Fibroblast of skin of right biceps (primary cell): Measurements from ENCODE around the gene WIZ.
"Not testable (repeated sequence)": the region's sequence is repeated elsewhere in the genome, so short reads cannot be mapped to it uniquely, and the experiment has no call there.

Experiments used
- DNase-seq: peaks from one replicate; pipeline ENCODE4 v3.0.0-alpha.2; 2013

WIZ gene

DNA sequence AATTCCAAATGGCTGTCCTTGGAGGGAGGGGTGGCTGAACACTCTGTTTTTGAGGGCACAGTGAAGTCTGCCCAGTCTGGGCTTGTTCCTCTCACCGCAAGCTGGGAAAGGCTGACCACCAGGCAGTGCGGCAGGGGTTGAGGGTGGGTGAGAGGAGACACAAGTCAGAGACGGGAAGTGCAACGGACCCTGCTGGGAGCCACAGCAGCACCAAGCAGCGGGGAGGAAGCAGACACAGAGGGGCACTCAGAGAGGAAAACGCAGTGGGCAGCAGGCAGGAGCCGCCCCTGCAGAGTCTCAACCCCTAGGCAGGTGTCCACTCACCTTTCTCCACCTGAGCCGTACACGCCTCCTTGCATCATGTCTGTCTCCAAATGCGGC is 46.6 kb downstream of the WIZ start:
- no peak for DNase-seq

DNA sequence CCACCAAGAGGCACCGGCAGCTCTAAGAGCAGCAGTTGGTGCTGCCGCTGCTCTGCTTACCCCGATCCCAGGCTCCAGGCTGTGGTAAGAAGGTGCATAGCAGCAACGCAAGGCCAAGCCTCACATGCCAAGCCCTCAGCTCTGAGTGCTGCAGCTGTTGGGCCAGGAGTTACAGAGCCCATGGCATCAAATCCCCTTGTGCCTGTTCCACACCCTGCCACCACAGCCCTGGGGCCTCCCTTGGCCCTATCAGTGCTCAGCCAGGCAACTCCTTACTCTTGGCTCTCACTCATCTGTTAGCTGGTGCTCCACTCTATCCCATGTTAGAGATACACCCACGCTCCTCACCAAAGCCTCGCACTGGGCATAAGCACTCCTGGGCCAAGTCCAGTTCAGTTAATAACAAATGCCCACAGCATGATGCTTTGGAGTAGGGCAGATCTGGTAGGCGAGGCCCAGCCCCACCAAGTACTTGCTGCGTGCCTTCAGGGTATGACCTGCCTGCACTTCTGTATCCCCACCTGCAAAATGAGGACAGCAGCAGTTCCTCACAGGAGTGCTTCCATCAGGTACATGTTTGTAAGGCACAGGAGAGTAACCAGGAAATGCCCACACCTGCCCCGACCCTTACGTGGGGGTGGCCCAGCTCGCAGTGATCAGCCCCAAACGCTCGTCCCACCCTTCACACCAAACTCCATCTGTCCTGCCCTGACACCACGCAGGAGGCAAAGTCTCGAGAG is 47.2 kb downstream of the WIZ start:
- no peak for DNase-seq

DNA sequence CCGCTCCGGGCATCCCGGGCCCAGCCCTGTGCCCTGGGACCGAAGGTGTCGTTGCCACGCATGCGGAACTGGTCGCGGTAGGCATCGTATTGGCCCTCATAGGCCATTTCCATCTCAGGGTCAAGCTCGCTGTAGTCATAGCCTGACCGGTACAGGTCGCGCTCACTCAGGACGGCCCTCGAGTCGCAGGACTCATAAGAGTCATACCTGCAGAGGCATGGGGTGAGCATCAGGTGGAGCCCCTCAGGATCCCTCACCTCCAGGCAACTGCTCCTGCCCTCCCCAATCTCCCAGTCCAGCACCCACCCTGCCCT is 48.4 kb downstream of the WIZ start:
- DNase-seq: no peak

- DNase-seq: no peak
Measured at GRCh38 chr19:15400521-15401396, 49.0 kb downstream of the WIZ start.

DNA sequence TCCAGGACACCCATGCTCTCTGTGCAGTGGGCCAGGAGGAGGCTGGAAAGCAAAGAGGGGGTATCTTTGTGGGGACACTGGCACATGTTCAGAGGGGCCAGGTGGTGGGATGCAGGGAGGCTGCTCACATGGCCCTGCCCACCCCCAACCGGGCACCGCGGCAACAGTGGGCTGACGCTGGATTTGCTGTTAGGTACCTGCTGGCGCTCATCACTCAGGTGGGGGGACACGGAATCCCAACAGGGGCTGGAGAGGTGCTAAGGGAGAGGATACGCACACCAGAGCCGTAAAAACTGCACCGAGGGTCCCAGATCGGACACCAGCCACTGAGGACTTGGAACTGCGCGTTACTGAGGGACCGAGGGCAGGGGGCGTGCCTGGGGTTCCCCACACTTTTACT is 50.1 kb downstream of the WIZ start:
- DNase-seq: no peak

DNA sequence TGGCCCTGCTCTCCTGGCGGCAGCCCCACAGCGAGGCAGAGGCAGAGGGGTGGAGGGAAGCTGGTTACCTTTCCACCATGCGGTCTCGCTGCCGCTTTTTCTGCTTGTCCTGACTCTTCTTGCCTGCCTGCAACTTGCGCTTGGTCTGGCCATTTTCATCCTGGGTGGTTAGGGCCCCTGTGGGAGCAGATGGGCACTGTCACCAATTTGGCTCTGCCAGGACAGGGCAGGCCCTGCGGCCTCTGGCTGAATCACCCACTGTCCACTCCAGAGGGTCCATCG is 50.6 kb downstream of the WIZ start:
- no peak for DNase-seq

GRCh38 chr19:15398501-15399233 is 51.1 kb downstream of the WIZ start:
- DNase-seq: no peak

GRCh38 chr19:15397782-15398181 is 52.0 kb downstream of the WIZ start:
- DNase-seq: no peak

DNA sequence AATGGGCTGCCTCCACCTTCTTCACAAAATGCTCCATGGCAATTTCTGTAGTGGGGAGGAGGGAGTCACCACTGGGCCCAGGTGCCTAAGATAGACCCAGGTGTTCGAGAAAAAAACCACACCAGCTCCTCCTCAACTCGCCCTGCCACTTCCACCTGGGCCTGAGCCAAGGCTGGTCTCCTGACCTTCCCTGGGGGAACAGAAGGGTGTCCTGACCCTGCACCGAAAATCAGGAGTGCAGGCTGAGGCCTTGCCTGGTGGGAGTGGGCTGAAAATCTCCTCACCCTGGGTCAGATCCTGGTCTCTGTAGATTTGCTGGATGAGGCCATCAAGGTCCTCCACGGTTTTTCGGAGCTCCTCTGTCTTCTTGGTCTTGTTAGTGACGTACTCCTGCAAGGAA is 52.5 kb downstream of the WIZ start:
- DNase-seq: no peak

GRCh38 chr19:15396436-15396835 is 53.3 kb downstream of the WIZ start:
- no peak for DNase-seq

- not testable (repeated sequence) for DNase-seq
Measured at GRCh38 chr19:15395251-15395650, 54.5 kb downstream of the WIZ start.

DNA sequence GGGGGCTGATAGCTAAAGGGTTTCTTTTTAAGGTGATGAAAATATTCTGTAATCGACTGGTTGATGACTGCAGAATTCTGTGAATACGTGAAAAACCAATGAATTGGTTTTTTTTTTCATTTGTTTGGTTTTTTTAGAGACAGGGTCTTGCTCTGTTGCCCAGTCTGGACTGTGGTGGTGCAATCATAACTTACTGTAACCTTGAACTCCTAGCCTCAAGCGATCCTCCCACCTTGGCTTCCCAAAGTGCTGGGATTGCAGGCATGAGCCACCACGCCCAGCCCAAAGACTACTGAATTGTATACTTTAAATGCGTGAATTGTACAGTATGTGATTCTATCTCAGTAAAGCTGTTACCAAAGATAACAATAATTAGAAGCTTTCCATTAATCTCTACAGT is 55.3 kb downstream of the WIZ start:
- no peak for DNase-seq

- DNase-seq: peak; percentile 26
Measured at GRCh38 chr19:15393963-15394362, 55.8 kb downstream of the WIZ start.

DNA sequence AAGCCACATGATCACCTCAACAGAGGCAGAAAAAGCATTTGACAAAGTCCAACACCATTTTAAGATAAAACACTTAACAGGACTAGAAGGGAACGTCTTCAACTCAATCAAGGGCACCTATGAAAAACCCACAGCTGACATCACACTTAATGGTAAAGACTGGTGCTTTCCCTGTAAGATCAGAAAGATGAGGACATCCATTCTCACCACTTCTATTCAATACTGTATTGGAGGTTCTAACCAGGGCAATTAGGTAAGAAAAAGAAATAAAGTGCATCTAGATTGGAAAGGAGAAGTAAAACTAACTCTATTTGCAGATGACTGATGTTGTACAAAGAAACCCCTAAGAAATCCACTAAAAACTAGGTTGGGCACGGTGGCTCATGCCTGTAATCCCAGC is 58.9 kb downstream of the WIZ start:
- DNase-seq: no peak

DNA sequence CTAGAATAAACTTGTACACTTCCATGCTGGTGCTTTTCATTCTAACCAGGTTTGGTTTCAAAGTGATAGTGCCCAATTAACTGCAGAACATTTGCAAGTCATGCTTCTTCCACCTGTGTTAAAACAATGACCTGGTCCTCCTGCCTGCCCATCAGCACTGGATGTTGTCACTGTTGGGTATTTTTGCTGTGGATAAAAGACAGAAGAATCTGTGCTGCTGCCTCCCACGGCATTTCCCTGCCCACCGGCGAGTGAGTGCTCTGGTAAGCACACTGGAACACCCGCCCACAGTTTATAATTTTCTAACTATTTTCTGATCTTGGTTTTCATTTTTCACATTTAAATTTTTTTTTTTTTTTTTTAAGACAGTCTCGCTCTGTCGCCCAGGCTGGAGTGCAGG is 67.9 kb downstream of the WIZ start:
- DNase-seq: no peak

GRCh38 chr19:15381429-15381828 is 68.3 kb downstream of the WIZ start:
- DNase-seq: no peak

- DNase-seq: peak; percentile 49
Measured at GRCh38 chr19:15379999-15380647, 69.6 kb downstream of the WIZ start.

- peak; percentile 99 for DNase-seq
Measured at GRCh38 chr19:15379083-15379998, 70.4 kb downstream of the WIZ start, which contains the start of gene AKAP8. AKAP8 (minus strand) TSS chr19:15379787; CDS start chr19:15379731, 56 bp downstream.

DNA sequence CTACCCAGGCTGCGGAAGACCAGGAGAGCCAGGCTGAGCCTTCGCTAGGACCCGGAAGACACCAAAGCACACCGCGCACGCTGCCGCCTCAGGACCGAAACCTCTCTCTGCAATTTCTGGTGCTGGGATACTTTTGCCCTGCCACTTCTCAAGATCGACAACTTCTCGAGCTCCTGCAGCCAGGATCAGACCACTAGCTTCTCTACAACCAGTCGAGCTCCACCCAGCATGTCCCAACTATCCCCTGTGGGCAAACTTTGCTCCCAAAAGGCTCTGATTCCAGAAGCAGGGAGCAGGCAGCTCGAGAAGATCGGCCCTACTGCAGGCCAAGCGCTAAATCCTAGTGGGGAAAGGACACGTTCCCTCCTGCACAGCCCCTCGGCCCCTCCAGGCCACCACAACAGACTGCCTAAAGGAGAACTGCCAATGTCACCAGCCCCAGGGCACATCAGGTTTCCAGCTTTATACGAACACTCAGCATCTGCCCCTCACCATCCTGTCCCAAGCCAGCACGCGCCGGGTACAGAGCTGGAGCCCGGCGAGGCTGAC is 71.1 kb downstream of the WIZ start:
- DNase-seq: peak; percentile 39

DNA sequence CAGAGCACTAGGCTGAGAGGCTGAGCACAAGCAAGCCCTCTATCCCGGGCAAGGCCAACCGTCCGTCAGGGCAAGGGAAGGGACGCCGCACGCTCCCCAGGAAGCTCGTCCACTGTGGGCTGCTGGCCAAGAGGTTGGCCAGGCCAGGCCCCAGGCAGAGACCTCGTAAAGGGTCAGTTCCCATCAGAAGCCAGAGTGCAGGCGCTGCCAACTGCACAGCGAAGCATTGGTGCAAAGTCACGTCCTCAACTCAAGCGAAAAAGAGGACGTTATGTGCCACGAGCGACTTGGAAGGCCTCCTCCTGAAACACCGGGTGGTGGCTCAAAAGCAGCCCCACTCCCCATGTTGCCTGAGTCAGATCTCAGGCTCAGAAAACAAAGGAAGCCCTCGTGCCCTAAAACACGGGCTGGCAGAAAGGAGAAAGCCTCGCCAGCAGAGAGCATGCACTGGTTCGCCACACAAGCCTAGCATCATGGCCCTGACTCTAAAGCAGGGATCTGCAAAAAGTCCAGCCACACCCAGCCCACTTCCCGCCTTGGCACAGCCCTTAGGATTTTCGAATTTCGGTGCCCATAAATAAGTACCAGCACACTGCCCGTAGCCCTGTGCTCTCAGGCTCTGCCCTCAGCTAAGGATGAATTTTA is 74.8 kb downstream of the WIZ start:
- DNase-seq: no peak

DNA sequence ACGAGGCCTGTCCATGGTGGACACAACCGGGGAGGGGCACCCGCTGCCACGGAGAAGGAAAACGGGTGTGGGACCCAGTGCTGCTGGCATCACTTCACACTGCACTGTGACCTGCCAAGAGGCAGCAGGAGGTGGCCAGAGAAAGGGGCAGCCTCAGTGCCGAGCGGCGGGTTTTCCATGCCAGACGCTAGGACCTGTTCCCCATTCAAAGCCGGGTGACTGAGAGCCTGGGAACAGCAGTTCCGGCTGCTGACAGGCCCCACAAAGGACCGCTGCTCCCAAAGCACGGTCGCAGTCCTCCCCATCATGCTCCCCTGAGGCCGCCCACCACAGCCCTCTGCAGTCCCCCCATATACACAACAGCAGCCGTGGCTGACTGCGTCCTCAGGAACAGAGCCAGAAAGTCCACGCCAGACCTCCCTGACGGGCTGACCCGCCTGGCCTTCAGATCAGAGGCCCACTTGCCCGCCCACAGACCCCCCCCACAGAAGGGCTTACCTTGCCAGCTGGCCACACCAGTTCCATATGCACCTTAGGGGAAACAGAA is 75.6 kb downstream of the WIZ start:
- no peak for DNase-seq
